A673 (cell line): ENCODE measurements around the gene CUL4A. TPM values are rescaled to one million over a fixed set of nuclear protein-coding genes. Genes with fewer than 3 reads are reported as not detected.

ENCODE experiments used
- BruUV-seq: library from RNA; stranded (reverse); fragments of 400-500 nt; replicated peaks from 2 replicates; lab custom pipeline; 2021; lab: Mats Ljungman, UMichigan
- CTCF ChIA-PET: fragments of 300-600 bp; sonication (Branson Sonifier 250); formaldehyde crosslinking; loops from one replicate; lab custom pipeline; 2022; ENCODE audit warnings: antibody characterized with exemption; lab: Charles Lee
- POLR2A ChIA-PET: fragments of 300-600 bp; sonication (Branson Sonifier 250); formaldehyde crosslinking; loops from one replicate; lab custom pipeline; 2022; ENCODE audit warnings: antibody characterized with exemption; ENCODE audit not compliant: low non-redundant PET; lab: Charles Lee
- DNase-seq: peaks from one replicate; pipeline ENCODE4 v3.0.0-alpha.2; 2015; ENCODE audit warnings: low spot score
- H3K27ac ChIP-seq: fragments of 200-600 bp; sonication (generic); 2 replicates; pipeline ENCODE4 v1.5.1; 2016; ENCODE audit warnings: mixed run types, low read depth, mild to moderate bottlenecking, mixed read lengths, antibody characterized with exemption, low read length; ENCODE audit not compliant: poor library complexity, severe bottlenecking
- H3K27me3 ChIP-seq: fragments of 200-600 bp; sonication (generic); replicated peaks from 2 replicates; pipeline ENCODE4 v1.6.1; 2017; ENCODE audit warnings: mixed run types, low read depth, mild to moderate bottlenecking, mixed read lengths, antibody characterized with exemption, low read length; ENCODE audit not compliant: insufficient read depth, poor library complexity
- H3K36me3 ChIP-seq: fragments of 200-600 bp; sonication (generic); 2 replicates; pipeline ENCODE4 v1.6.1; 2016; ENCODE audit warnings: mixed run types, mild to moderate bottlenecking, mixed read lengths, antibody characterized with exemption, low read length; ENCODE audit not compliant: insufficient read depth, poor library complexity, severe bottlenecking
- H3K4me1 ChIP-seq: fragments of 200-600 bp; sonication (generic); 2 replicates; pipeline ENCODE4 v1.6.1; 2017; ENCODE audit warnings: mixed run types, mild to moderate bottlenecking, mixed read lengths, antibody characterized with exemption, low read length; ENCODE audit not compliant: insufficient read depth, poor library complexity, severe bottlenecking
- H3K4me3 ChIP-seq: fragments of 200-600 bp; sonication (generic); 2 replicates; pipeline ENCODE4 v1.5.1; 2016; ENCODE audit warnings: low read depth, mixed run types, mild to moderate bottlenecking, mixed read lengths, low read length; ENCODE audit not compliant: poor library complexity, severe bottlenecking
- H3K9me3 ChIP-seq: fragments of 200-600 bp; sonication (generic); 2 replicates; pipeline ENCODE4 v1.6.1; 2016; ENCODE audit warnings: mixed run types, low read depth, mild to moderate bottlenecking, mixed read lengths, antibody characterized with exemption, low read length; ENCODE audit not compliant: poor library complexity, severe bottlenecking
- CTCF ChIP-seq: fragments of 300-800, 200-600 bp; sonication (generic); conservative IDR thresholded peaks from 2 replicates; pipeline ENCODE4 v1.5.1; 2017; ENCODE audit warnings: low read depth, mild to moderate bottlenecking, antibody characterized with exemption, low read length, moderate library complexity, mixed read lengths
- EZH2 ChIP-seq: fragments of 200-600 bp; sonication (generic); IDR thresholded peaks from 2 replicates; pipeline ENCODE4 v1.6.1; 2017; ENCODE audit warnings: borderline replicate concordance, low read depth, mild to moderate bottlenecking, mixed read lengths, antibody characterized with exemption, low read length; ENCODE audit not compliant: poor library complexity, severe bottlenecking
- intact Hi-C: fragments of 100-400 bp; cut with micrococcal nuclease; formaldehyde crosslinking; loops from one replicate; pipeline ENCODE4 v1.10.0; 2022; ENCODE audit not compliant: unreplicated experiment
- total RNA-seq: library from RNA; stranded (reverse); gene quantifications from 2 replicates; pipeline ENCODE4 v1.2.3, GENCODE V29; 2021

Gene CUL4A
- total RNA-seq, 1 experiment from 2014 or later = 87.5 TPM

- ChIA-PET CTCF (no interaction called here), POLR2A (no interaction called here)
- H3K27ac ChIP-seq = no peak overlapping the region
- TF ChIP-seq CTCF (no peak), EZH2 (no peak)
- no peak overlapping the region for H3K4me3 ChIP-seq
- no peak for DNase-seq
- H3K9me3 ChIP-seq = no peaks in the 10 kb centered on the region
- intact Hi-C loops = no loop called here
- H3K36me3 ChIP-seq = no peaks in the 10 kb centered on the region
- H3K4me1 ChIP-seq = peaks cover 7% of the 10 kb centered on the region
- BruUV-seq = no TSS peak
- no peaks in the 10 kb centered on the region for H3K27me3 ChIP-seq
These were observed 93.6 kb downstream of the CUL4A start for GRCh38 chr13:113302986-113303385.

GRCh38 chr13:113304121-113304520, 94.7 kb downstream of the CUL4A start:
- Histone ChIP-seq H3K9me3 (no peaks in the 10 kb centered on the region), H3K4me1 (no peaks in the 10 kb centered on the region), H3K27me3 (no peaks in the 10 kb centered on the region), H3K36me3 (no peaks in the 10 kb centered on the region), H3K4me3 (no peak overlapping the region), H3K27ac (no peak overlapping the region)
- ChIA-PET POLR2A (no interaction called here), CTCF (no interaction called here)
- no peak for DNase-seq
- intact Hi-C loops = no loop called here
- TF ChIP-seq CTCF = no peak
- TF ChIP-seq EZH2 = no peak
- no TSS peak for BruUV-seq

- Histone ChIP-seq H3K36me3 (no peaks in the 10 kb centered on the region), H3K27me3 (no peaks in the 10 kb centered on the region), H3K4me3 (no peak overlapping the region), H3K27ac (no peak overlapping the region), H3K4me1 (no peaks in the 10 kb centered on the region), H3K9me3 (no peaks in the 10 kb centered on the region)
- POLR2A ChIA-PET = no interaction called here
- CTCF ChIA-PET = no interaction called here
- DNase-seq = no peak
- BruUV-seq = no TSS peak
- intact Hi-C loops = no loop called here
- TF ChIP-seq EZH2 (no peak), CTCF (no peak)
These were observed 95.8 kb downstream of the CUL4A start for GRCh38 chr13:113305208-113305607.
